ENCODE measurements around the gene LRCH1.

The LRCH1 gene

DNA sequence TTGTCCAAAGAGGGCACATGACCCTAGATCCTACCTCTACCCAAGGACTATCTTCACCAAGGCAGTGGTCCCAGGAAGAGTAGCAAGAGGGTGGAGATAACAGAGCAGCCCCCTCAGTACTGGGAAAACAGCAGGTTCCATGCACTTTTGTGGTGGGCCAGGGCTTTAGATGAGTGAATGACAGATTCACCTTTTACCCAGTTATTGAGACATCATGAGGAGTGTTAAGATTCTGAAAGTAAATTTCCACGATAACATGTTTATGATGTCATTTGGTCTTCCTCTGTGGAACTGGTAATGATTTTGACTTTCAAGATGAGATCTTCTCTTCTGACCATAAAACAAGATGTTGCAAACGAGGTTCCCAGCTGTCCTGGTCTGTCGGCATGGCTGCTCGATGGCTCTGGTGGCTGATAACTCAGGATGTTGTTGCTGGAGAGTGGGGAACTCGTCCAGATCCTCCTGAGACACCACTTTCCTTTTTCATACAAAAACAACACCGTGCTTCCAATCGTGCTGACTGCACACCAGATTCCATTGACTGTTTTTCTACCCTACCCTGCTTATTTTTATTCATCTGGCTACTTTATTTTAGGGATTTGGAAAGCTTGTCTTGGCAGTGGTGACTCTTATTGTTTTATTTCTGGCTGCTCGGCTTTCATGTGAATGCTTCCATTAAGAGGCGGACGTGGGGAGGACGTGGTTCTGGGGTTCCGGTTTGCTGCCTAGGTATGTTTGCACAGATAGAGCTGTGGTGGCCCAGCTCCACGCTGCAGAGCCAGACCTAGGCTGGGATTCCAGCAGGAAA is 88.5 kb downstream of the LRCH1 start:
- no peak for DNase-seq

DNA sequence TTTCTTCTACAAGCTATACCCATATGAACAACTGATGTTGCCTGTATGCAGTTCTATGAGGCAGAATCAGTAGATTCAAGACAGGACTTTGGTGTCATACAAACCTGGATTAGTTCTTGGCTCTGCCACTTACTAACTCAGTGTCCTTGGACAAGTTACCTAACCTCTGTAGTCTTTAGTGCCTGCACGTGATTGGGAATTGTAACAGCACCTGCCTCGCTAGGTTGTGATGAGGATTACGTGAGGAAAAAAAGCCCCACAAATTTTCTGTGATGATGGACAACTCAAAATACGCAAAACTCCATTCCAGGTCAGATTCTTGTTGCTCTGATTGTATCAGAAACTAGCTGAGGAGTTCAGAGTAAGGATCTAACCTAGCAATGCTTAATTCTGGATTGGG is 89.3 kb downstream of the LRCH1 start:
- no peak for DNase-seq

DNA sequence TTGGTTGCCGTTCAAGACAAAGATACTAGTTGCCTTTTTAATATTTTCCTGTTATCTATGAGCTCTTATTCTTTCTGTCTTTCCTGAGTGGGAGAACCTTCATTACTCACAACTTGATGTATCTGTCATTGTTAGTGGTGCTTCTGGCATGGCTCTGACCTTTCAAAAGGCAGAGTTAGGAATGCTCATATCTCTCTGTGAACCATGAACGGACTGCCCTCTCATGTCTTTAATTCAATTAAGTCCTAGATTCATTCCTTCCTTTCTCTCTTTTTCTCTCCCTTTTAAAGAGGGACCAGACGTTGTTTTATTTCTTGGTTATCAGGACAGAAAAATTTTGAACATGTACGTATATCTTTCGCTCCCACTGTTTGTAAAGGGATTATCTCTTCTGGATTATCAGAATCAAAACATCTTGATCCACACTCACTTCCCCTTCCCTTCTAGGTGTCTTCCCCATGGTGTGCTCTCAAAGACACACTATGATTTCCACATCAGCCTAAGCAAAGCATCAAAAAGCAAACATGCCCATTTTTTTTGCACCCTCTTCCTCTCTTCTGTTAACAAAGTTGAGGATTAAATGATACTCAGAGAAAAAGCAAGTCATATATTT is 90.3 kb downstream of the LRCH1 start:
- DNase-seq: no peak

DNA sequence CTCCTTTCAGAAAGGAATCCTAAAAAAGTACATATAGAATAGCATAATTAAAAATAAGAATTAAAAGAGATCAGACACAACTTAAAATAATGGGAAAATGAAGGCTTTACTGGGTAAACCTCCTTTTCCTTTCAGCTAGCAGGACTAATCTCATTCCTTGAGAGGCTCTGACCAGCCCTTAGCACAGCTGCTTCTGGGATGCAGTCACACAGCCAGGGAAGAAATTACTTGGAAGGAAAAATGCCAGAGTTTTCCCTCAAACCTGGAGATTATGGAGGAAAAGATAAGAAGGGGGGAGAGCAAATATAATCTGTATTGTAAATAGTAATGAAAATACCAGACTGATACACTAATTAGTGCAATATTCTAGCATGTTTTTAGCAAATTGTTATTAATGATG is 91.8 kb downstream of the LRCH1 start:
- peak in 1 of 2 experiments; percentile 34 for DNase-seq

DNA sequence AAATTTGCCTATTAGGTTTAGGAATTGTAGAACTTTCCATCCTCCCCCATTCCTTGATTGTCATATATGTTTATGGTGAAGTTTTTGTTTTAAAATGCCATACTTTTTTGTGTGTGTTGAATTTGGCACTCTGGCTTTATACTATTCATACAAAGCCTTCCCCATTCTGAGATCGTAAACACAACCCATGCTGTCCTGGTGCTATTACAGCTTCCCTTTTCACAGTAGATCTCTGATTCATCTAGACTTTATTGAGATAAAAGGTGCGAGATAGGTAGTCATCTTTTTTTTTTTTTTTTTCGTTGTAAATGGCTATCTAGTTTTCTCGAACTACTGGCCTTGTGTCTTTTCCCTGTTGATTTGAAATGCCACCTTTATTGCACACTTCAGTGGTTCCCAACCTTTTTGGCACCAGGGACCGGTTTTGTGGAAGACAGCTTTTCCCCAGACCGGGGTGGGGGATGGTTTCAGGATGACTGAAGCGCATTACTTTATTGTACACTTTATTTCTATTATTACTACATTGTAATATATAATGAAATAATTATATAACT is 94.6 kb downstream of the LRCH1 start:
- no peak for DNase-seq

DNA sequence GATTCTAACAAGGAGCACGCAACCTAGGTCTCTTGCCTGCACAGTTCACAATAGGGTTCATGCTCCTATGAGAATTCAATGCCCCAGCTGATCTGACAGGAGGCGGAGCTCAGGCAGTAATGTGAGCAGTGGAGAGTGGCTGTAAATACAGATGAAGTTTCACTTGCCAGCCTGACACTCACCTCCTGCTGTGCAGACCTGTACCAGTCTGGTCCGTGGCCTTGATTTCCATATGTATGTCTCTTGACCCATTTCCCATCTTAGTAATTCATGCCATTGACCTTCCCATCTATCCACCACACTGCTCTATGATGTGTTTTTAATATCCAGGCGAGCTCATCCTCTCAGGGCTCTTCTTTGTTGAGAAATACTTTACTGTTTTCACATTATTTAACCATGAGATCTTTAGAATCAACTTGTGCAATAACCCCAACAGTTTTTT is 95.2 kb downstream of the LRCH1 start:
- peak; percentile 67 to 90 for DNase-seq

DNA sequence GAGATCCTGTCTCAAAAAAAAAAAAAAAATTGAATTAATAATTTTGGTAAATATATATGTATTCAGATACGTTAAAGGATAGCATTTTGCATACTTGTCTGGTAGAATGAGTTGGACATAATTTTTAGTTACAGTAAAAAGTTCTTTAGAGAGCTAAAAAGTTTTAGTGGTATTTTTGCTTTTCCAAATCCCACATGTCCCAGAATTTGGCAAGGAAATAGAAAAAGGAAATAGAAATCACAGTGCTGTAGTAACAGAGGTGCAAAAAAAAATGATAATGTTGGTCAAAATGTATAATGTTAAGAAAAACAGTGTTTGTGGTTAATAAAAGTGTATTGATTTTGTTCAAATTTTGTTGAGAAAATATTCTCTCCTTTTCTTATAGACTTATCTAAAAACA is 96.8 kb downstream of the LRCH1 start:
- DNase-seq: no peak

DNA sequence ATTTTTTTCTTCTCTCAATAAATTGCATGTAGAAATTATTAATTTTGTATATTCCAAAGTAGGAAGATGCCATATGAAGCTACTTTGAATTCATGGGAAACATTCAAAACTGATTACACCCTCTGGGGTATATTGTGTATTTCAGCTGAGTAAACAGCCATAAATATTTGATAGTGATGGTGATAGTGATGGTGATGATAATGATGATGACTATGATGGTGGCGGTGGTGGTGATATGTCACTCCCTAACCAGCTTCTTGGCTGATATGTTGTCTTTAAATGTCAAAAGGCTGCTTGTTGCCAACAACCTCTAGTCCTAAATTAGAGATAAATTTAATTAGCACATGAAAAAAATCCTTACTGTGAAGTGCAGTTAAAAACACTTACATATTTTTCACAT is 102.0 kb downstream of the LRCH1 start:
- no peak for DNase-seq

DNA sequence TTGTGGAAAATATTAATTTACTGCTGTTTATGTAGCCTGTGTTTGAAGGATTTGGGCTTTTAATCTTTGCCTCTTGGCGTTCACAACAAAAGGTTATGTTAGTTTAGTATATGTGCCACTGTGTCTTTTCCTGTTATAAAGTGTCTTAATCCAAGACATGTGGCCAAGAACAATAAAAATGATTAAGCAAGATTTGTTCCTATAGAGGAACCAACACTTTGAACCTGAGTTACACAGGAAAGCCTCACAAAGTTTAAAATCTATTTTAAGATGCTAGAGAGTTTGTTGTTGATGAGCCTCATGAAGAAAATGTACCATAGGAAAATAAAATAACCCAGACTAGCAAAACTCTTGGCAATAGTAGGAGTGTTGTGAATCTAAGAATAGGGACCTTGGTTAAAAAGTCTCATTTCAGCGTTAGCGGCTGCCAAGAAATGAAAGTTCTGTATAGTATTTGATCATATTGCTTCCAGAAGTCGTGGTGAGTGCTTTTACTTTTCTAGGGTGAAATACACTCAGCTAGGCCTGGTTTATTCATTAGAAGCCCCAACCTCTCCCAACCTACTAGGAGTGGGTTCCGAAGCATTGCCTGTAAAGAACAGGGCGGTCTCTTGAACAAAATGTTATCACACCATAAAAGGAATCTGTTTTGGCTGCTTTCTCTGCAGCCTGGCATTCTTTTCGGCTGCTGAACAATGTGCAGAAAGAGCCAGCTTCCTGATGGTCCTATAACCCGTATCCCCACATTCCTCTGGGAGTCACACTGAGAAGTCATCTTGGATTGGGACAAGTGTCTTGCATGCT is 102.6 kb downstream of the LRCH1 start:
- DNase-seq: no peak

DNA sequence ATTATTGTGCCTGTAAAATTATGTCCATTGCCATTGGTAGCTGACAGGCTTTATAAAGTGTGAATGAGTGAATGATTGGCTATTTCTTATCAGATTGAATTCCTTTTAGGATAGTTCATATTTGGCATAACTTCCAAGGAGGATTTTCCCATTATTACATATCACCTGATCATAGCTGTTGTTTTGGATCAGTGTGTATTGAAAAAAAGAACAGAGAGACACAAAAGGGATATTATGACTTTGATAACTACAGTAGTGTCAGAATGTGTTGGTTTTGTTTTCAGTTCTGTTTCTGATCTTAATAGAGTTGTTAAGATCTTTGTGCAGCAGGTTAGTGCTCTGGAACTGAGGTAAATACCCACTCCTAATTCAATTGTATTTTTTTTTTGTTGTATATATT is 103.8 kb downstream of the LRCH1 start:
- DNase-seq: no peak

DNA sequence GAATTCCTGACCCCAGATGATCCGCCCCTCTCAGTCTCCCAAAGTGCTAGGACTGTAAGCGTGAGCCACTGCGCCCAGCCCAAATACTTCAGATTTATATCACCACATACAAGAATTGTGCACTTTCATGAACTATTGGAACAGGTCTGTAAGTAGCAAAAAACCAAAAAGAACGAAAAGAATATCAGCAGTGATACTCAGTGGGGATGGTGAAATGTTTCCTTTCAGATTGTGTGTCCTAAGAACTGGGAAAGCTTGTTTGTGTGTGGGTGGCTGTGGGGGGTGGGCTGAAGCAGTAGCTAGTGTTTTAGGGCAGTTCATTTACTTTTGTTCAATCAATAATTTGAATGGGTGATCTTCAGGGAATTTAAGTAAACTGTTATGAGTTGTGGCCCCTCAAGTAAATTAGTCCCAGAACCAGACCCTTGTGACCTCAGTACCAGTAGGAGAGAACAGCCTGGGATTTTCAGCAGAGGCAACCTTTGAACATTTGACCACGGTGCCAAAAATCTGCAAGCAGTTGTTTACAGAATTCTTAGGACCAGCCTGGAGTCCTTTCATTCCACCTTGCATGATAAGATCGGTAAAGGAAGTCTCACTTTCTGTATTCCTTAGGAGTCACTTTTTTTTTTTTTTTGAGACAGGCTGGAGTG is 106.6 kb downstream of the LRCH1 start:
- no peak for DNase-seq

DNA sequence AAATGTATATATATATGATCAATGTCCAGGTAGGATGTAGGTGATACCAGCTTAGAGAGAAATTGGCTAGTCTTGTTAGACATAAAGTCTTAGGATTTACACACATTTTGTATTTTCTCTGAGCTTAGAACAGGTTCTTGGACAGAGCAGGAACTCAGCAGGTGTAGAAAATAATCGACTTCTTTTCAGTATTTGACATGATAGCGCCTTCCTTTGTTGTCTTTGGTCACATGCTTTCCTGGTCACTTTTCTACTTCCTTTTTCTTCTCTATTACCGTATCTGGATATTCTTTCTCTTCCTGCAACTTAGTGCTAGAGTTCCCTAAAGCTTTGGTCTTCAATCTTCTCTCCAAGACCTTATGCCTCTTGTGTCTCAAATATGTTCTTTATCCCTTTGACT is 107.4 kb downstream of the LRCH1 start:
- DNase-seq: no peak

DNA sequence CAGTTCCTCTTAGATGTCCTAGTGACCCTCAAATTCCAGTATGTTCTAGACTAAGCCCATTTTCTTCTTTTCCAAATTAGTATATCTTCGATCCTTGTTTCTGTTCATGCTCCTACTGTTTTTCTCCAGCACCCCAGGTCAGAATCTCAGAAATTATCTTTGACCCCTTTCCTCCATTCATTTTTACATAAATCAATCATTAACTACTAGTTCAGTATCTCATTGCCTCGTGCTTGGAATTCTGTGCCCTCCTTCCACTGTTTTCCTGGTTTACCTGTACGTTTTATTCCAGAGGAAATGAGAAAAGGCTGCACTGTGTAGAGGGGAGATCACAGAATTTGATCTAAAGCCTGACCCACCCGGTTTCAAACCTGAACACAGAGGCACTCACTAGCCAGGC is 107.9 kb downstream of the LRCH1 start:
- DNase-seq: no peak

DNA sequence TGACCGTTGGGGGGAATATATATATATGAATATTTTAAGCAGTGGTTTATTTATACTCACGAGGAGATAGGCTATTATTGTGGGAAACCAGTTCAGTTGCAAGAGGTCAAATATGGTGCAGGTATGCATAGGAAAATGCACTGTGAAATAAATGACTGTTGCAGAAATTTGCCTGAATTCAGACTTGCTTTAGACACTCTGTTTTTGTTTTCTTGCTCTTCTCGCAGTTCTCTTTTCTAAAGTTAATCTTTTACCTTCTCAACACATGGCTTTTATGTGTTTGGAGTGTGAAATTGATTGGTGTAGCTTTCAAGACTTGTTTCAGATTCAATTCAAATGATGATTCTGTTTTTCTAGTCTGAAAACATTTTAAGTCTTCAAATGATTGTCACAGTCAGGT is 109.7 kb downstream of the LRCH1 start:
- no peak for DNase-seq

DNA sequence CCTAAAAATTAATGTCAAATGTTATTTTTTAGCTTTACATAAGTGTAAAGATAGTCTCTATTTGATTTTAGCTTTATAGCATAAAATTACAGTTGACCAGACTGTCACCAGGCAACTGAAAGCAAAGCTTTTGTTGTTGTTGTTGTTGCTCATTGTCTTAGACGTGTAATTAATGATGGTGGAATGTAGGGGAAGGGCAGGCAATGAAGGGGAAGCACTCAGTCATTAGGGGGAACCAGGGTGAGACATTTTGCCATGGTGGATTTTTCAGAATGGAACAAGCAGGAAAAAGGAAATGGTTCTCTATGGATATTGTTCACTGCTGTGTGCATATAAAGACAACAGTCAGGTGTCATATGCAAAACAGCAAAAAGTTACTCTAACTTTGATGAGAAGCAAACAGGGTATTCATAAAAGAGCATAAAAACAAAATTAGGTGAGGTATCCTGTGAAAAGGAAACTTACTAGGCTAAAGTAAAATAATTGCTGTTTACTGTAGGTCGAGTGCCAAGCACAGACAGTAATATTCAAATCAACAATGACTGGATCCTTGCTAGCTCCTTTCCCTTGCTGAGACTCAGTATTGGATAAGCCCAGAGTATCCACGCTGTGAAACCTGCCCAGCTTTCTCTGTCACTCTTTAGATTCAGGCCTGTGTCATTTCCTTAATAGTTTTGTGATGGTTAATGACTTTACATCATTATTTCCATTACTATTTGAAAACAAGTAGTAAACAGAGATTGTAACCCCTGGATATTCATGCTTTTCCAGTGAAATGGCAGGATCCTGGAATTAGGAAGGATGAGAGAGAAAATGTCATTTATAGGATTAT is 110.5 kb downstream of the LRCH1 start:
- no peak for DNase-seq

DNA sequence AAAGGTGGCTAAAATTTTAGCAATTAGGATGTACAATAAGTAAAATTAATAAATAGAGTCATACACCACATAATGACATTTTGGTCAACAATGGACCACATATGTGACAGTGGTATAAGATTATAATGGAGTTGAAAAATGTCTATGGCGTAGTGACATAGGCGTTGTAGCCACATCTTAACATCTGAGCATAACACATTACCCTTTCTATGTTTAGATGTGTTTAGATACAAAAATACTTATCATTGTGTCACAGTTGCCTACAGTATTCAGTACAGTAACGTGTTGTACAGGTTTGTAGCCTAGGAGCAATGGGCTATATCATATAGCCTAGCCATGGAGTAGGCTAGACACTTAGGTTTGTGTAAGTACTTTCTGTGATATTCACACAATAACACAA is 111.2 kb downstream of the LRCH1 start:
- no peak for DNase-seq

DNA sequence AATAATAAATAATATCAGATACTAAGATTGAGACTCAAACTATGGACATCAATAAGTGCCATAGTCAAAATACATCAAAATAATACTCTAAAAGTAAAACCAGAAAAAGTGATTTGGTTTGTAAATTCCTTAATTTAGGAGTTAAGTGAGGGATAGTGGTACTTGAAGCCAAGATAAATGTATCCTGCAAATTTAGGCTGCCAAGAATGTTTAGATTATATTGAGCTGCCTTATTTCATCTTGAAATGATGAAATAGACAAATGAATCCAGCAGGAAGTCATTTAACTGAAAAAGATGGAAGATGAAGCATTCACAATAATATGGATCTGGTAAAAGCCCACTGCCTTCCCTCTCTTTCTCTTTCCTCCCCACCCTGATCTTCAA is 112.3 kb downstream of the LRCH1 start:
- no peak for DNase-seq

DNA sequence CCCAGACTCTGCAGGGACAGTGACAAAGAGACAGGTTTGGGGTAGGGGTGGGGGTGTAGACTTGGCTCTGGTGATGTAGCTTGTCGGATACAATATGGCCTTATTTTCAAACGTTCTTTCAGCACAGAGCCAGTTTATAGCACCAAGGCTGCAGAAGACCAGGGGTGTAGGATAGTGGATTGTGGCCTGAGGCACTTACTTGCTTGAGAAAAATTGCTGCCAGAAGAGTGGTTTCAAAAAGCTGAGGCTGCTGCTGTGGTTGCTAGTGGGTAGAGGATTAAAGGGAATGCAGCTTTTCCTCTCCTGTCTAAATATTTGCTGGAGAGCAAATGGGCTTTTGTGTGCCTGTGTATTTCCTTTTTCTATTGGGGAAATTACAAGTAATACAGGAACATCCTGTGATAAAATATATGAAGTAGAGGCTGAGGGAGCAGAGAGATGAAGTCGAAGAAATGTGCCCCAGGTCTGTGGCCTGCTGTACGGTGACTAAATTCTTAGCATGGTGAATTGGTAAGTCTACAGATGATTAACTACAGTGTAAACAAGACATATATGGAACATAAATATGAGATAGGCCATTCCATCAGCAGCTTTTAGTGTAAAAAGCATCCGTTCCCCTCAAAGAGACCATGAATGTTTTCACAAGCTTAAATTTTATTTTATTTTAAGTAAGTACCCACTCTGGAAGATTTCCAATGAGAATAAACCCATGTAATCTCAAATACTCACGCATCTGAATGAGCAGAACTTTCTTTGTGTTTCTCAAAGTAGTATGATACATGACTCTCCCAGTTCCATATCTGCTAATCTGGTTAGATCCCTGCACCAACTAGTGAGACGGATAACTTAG is 112.9 kb downstream of the LRCH1 start:
- no peak for DNase-seq

DNA sequence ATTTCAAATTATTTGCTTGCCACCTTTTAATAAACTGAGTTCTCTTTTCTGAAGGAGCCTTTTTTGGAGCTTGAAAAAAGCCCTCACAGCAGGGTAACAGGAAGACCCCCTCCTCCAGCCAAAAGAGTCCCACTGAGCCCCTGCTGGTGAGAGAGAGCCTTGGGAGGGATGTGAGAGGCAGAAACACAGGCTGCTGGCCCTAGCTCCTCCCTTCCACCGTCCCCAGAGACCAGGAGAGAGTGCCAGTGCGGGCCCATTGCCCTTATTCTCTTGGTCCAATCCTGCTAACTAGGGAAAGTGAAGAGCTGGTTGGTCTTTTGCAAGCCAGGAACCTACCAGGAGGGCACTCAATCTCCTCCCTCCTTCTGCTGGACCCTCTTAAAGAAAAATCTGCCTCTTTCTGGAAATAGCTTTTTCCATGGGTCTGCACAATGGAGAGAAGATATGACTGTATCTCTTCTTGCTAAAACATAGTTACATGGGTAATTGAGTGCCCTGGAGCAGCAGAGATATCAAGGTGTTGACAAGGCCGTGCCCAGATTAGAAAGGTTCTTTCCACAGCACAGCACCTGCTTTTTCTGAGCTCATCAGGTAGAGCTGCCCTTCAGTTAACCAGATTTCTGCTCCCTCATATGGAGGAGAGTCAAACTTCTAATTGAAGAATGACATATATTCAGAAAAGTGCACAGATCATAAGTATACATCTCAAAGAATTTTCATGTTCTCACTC is 113.9 kb downstream of the LRCH1 start:
- DNase-seq: no peak

DNA sequence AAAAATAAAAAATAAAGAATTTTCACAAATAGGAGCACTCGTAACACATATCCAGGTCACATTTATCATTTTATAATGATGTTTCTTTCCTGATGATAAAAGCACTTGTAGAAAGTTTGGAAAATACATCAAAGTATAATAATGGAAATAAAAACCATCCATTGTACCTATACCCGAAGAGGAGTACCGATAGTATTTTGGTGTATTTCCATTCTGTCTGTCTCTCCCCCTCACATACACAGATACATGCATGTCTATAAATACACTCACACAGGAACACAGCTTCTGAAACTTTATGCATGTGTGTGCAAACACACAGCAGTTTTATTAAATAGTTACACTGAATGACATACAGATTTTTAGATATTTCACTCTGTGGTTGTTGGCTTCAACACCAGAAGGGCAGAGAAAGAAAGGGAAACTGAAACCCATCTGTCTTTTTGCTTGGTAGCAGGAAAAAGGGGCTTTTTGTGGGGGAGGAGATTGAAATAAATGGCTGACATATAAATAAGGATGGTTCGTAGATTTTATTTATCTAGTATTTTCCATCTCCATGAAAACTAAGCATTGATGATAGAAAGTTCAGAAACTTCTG is 114.8 kb downstream of the LRCH1 start:
- DNase-seq: no peak
